NCI-H748 (cell line): Measurements from ENCODE around the gene AIF1L.
A peak's percentile ranks its signal among the peaks of the same experiment; 100 is the strongest.

Experiments
- DNase-seq: peaks from one replicate; lab custom pipeline; 2025; ENCODE audit not compliant: unreplicated experiment; lab: John Stamatoyannopoulos, UW

The AIF1L gene

DNA sequence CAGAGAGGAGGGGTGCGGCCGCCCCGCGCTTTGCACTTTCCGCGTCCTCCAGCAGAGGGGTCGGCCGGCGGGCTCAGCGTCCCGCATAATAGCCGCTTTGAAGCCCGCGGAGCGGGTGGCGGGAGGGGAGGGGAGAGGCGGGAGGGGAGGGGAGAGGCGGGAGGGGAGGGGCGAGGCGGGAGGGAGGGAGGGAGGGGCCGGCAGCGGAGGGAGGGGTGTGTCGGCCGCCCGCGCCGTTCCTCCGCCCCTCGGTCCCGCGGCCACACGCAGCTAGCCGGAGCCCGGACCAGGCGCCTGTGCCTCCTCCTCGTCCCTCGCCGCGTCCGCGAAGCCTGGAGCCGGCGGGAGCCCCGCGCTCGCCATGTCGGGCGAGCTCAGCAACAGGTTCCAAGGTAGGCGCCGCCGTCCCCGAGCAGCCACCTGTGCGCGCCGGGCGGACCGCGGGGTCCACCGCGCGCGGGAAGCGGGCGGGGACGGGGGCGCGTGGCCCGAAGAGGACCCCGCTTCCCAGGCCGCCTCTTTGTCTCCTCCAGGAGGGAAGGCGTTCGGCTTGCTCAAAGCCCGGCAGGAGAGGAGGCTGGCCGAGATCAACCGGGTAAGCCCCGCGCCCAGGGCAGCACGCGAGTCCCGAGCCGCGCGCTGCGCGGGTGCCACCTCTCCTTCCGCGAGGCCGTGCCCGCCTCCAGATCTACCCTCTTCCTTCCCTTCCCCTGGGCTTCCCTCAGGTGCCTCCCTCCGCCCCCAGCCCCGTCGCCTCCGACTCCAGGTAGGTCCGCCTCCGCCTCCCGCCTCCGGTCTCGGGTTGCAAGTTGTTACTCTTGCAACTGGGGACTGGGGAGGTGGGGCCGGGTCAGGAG lies at the start of gene AIF1L:
Gene AIF1L (plus strand): TSS at position 263 of the 857 bp plus-strand sequence. CDS start 99 bp downstream, at position 362.
- peak; percentile 85 for DNase-seq

DNA sequence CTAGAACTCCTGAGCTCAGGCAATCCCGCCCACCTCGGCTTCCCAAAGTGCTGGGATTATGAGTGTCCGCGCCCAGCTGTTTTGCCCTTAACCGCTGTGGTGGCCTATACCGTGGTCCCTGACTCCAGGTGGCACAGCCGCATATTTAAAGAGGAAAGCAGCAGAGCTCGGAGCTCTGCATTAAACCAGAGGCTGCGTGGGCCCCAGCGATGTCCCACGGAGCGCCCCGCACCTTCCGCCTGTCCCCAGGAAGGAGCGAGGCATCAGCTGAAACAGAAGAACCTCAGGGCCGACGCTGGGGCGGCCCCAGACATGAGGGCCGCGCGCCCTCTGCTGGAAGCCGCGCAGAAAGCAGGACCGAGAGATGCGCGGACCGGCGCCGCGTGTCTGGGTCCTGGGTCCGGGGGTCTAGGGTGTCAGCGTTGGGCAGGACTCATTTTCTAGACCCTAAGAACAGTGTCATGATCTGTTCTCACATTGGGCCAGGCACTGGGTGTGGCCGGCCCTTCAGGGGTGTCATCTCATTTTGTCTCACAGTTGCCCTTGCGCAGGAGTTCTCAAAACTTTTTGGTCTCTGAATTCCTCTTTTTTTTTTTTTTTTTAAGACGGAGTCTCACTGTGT lies 49.6 kb upstream of the AIF1L start:
- DNase-seq = peak; percentile 70

DNA sequence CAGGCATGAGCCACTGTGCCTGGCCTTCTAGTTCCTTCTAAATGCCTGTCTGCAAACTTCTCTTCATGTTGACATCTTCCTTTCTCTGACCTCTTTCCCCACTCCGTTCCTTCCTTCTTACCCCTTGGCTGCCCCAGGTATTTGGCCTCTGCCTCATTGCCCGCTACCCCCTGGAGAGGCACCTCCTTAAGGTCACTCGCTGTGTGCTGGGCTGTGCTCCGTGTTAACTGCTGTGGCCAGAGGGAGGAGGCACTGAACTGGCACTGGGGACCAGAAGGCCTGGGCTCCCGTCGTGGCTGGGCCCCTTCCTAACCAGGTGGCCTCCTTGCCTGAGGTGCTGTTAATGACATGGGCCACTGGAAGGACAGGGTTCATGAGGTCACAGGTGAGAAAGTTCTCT lies 48.0 kb upstream of the AIF1L start:
- DNase-seq = no peak

DNA sequence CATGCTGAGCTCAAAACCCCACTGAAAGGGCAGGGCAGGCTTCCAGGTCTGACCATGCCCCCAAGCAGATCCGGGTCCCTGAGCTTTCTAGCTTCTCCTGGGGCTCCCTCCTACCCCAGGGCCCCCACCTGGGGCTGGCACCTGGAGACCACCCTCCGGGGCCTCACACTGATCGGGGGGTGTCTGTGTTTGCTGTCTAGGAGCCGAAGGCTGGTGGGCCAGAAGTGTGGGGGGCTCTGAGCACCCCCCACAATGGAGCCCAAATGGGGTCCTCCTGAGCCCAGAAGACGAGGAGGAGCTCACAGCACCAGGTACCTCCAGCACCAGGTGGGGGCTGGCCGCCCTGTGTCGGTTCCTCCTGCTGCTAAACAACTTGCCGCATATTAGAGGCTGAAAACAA lies 47.5 kb upstream of the AIF1L start:
- no peak for DNase-seq

DNA sequence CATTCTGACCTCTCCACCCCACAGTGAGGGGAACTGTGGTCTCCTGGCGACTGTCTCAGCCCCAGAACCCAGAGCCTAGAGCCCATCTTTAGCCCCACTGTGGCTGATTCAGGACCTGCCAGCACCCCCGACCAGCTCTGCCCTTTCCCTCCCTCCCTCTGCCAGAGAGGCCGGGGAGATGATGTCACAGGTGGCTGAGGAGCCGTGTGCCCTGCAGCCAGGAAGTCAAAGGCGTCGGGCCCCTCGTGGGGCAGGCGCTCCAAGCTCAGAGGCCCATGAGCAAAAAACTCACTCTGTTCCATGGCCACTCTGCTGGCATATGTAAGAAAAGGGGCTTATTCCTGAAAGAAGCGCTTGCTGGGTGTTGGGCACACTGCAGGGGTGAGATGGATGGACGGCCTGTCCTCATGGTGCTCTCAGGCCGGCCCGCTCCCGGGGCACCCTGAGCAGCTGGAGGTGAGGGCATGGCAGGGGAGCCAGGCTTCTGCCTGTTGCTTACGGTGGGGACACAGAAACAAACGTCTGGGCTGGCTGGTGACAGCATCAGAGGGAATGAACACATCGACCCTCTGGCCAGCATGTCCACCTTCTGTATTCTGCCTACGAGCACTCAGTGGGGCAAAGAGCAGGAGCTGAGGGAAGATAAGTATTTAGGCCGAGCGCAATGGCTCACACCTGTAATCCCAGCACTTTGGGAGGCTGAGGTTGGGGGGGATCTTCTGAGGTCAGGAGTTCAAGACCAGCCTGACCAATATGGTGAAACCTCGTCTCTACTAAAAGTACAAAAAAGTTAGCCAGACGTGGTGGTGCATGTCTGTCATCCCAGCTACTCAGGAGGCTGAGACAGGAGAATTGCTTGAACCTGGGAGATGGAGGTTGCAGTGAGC lies 46.3 kb upstream of the AIF1L start:
- DNase-seq = no peak

DNA sequence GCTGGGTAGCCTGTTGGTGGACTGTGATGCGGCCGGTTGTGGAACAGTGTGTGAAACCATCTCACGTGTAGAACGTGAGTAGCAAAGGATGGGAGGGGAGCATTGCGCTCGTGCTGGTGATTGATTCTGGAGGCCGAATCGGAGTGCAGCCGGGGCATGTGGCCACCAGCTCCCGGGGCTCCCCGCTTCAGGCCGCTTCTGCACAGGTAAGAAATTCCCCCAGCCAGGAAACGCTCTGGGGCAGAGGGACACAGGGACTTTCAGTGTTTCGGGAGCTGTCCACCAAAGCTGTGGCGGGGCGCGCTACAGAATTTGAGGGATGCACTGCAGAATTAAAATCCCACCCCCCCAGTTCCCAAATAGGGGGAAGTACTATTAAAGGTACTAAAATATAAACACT lies 45.5 kb upstream of the AIF1L start:
- DNase-seq = no peak

DNA sequence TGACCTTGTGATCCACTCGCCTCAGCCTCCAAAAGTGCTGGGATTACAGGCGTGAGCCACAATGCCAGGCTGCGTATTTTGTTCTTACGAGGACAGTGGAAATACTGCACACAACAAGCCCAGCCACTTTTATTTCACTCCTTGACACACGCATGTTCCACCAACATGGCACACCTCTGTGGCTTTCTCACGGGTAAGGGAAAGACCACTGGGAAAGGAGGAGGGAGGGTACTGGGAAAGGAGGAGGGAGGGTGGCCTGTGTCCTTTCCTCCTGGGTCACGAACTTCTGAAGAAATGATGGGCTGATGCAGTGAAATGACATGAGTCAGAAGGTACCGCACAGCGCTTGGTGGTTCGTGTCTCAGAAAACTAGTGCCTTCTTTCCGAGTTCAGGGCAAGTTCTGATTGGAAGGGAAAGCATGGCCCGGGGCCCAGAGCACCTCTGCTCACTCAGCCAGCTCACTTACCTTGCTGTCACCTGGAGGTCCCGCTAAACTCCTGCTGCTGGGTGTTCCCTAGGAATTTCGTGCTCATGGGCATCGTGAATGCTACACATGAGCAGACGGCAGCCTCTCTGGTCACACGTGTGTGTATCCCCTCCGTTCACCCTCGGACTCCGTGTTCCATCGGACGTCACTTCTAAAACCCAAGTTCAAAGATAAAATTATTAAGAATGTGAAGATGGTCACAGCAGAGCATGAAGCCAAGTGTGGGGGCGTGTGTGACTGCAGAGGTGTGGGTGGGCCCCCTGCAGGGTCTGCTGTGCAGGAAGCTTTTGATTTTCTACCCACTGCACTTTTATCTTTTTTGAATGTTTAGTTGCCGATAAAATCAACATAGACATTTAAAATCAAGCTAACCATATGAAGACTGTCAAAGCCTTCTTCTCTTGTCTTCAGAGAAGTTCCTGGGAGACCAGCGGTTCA lies 44.5 kb upstream of the AIF1L start:
- no peak for DNase-seq

DNA sequence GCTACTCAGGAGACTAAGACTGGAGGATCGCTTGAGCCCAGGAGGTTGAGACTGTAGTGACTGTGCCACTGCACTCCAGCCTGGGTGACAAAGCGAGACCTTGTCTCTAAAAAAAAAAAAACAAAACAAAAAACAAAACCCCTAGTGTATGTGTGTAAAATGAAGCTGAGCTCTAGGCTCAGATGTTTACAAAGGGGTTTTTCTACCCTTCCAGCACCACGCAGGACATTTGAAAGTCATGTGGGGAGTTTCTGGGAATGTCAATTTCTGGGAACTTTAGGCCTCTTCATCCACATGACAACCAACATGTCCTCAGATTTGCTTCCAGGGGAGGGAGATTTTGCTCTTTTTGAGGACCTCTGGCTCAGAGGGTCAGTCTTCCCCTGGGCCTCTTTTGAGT lies 42.4 kb upstream of the AIF1L start:
- no peak for DNase-seq

DNA sequence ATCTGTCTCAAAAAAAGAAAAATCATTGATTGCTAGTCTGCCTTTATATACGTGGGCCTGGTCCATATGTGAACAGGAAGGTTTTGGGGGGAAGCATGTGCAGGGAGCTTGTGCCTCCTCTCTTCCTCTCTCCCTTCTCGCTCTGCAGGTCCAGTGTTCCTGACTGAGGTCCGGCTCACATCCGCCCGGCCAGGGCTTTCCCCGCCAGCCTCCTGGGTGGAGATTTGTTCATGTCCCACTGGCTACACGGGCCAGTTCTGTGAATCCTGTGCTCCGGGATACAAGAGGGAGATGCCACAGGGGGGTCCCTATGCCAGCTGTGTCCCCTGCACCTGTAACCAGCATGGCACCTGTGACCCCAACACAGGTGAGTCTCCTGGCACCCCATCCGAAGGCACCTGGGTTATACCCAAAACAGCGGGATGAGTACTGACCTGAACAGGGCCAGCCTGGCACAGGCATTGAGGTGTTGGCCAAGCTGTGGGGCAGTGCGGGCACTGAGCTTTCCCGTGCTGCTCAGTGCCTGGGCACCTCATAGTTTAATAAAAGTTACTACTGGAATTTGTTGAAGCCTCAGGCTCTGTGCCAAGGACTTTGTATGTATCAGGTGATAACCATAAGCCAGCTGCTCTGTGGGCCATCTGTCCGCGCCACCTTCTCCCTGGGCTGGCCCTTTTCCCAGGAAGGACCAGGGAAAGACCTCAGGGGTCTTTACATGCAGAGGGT lies 39.4 kb upstream of the AIF1L start:
- DNase-seq = no peak

DNA sequence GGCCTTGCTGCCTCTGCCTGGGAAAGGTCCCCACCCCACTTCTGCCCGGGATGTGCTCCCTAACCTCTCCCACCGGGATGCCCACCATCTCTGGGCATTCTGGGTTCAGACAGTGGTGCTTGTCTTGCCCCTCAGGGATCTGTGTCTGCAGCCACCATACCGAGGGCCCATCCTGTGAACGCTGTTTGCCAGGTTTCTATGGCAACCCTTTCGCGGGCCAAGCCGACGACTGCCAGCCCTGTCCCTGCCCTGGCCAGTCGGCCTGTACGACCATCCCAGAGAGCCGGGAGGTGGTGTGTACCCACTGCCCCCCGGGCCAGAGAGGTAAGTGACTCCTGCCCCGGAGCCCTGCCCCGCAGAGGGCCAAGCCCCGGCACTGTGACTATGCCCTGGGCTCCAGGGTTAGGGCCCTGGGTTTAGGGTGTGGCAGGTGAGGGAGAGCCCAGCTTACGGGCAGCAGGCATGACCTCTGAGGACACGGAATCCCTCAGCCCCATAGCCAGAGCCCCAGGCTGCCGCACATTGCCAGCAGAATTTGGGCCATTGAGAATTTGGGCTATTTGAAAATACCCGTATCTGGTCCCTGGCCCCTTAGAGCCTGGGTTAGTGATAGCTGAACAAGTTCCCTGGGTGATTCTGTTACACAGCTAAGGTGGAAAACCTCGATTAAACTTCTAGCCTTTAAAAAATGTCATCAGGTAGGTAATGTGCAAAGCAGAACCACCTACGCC lies 35.3 kb upstream of the AIF1L start:
- DNase-seq = peak; percentile 31

DNA sequence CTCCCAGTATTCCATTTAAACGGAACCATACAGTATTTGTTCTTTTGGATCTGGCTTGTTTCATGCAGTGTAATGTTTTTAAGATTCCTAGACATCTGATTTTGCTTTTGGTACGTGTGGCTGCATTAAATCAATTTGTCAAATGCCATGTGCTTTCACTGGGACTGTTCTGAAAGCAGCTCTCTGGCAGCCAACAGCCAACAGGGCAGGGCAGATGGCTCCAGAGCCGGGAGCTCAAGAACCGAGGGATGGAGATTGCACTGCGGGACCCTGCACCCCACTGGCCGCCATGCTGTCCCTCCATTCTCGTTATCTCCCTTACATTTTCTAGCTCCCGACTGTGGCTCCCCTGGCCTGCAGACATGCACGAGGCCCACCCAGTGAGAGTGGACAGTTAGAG lies 33.4 kb upstream of the AIF1L start:
- no peak for DNase-seq

DNA sequence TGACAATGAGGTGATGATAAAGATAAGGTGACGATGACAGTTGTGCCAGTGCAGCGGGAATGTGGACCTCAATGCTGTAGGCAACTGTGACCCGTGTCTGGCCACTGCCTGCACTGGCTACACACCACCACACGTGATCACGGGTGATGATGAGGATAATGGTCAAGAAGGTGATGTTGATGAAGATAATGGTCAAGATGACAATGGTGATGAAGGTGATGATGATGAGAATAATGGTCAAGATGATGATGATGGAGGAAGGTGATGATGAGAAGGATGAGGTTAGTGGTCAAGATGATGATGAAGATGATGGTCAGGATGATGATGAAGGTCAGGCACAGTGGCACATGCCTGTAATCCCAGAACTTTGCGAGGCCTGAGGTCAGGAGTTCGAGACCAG lies 30.7 kb upstream of the AIF1L start:
- DNase-seq = no peak

DNA sequence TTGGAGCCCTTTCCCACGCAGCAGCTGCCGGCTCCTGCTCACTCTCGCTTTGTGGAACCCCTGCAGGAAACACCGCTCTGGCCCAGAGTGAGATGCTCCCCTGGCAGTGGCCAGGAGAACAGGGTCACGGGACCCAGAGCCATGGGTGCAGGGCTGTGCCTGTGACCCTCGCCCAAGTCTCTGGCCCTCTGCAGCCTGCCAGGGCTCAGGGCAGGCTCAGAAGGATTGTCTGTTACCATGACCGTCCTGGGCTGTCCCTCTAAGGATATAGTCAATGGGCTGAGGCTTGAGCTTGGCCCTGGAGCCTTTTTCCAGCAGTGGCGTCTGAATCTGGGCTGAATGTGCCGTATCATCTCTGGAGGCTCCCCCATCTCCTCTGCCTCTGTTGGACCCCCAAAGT lies 28.7 kb upstream of the AIF1L start:
- DNase-seq = no peak

DNA sequence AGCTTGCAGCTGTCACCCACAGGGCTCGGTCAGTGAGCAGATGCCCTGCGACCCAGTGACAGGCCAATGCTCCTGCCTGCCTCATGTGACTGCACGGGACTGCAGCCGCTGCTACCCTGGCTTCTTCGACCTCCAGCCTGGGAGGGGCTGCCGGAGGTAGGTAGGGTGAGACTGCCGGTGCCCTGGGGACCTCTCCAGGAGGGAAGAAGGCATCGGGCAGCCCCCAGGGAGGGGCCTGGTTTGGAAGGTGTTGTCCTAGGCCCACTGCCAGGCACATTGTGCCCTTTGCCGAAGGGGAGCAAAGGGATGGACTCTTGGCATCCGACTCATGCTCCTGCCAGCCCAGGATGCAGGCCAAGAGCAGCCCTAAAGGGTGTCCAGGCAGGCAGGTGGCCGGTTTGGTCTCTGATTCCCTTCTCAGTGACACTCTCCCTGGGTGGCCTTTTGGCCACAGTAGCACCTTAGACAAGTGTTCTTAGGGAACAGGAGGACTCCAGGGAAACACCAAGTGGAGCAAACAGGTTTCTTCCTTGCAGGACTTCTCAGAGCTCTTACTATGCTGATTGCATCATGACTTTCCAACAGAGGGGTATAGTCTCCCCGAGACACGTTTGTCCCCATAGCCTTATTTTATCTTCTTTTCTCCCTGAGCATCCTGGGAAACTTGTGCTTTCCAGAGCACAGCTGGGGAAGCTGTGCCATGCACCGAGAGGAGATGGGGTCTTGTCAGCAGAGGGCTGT lies 28.1 kb upstream of the AIF1L start:
- no peak for DNase-seq

DNA sequence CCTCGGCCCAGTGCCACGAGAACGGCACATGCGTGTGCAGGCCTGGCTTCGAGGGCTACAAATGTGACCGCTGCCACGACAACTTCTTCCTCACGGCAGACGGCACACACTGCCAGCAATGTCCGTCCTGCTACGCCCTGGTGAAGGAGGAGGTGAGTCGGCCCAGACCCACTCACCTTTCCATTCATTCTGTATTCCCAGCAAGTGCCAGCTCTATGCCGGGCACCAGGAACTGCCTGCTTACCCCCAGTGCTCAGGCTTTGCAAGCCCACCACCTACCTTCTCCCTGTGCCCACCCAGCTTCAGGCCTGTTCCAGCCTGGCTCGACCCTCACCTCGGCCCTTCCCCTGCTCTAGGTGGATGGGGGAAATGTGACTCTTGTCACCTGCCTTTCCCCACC lies 26.6 kb upstream of the AIF1L start:
- DNase-seq = no peak

DNA sequence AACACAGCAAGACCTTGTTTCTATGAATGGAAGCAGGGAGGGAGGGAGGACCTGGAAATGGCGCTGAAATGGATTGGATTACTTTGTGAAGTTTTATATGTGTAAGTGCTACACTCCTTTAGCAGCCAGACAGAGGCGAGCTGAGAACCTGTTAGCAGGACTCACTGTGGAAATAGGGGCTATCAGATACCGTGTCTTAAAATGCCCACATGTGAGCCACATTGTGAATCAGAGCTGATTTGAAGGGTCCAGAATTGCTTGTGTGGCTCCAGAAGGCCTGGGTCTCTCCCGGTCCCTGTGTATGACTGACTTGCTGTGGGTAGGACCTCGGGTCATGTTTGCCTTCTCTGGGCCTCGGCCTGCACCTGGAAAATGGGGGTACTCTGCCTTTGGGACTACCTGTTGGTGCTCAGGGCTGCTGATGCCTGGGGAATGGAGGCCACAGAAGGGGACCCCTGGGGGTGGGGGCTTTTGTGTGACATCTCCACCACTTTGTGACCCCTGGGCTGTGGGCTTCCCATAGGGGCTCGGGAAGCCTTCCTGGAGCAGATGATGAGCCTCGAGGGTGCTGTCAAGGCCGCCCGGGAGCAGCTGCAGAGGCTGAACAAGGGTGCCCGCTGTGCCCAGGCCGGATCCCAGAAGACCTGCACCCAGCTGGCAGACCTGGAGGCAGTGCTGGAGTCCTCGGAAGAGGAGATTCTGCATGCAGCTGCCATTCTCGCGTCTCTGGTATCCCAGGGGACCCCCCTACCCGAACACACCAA lies 24.0 kb upstream of the AIF1L start:
- no peak for DNase-seq

DNA sequence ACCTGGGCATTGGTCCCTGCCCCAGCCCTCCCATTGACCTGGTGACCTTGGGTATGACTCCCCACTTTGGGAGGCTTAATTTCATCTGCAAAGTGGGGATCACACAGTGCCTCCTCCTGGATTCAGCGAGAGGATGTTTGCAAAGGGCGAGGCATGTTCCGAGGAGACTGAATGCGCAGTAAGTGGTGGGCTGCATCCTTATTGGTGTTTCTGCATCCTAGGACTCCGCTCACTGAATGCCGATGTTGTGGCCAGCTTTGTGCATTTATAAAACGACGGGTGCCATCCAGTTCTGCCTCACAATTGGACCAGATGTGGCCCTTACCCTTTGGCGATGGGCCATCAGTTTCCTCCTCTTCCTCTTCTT lies 23.5 kb upstream of the AIF1L start:
- no peak for DNase-seq
